Measurements from ENCODE around the gene RSKR. TPM values are rescaled to one million over a fixed set of nuclear protein-coding genes. Genes with fewer than 3 reads are reported as not detected.

Gene RSKR
- total and polyA plus RNA-seq, 9 of the 15 experiments (the other 6 are each of a cell fraction or from before 2014, with no cell fraction given) = 1.4 to 42.3 (median 16.2) TPM

- TF ChIP-seq PHF20 (IDR thresholded peaks at IDR 0.05; ENCODE audit: partially characterized antibody) = no peak
- peak; percentile 53; the same call in 1 of the 2 replicates for TF ChIP-seq SMARCE1 (IDR thresholded peaks at IDR 0.05)
- peak; percentile 11; the same call in 1 of the 2 replicates for TF ChIP-seq NR2C1 (IDR thresholded peaks at IDR 0.05)
- TF ChIP-seq NR2C1 (tag; IDR thresholded peaks at IDR 0.05) = peak; percentile 59; the same call in 1 of the 2 replicates
- peak; percentile 32; the same call in 1 of the 2 replicates for TF ChIP-seq EHMT2 (IDR thresholded peaks at IDR 0.05)
- 0 out of 2 replicates have a peak, but pooled peaks have one; percentile 24 for TF ChIP-seq PATZ1 (CRISPR knock-in tag; IDR thresholded peaks at IDR 0.05; ENCODE audit: borderline replicate concordance)
- 0 out of 2 replicates have a peak, but pooled peaks have one; percentile 14 for TF ChIP-seq TCFL5 (CRISPR knock-in tag; conservative IDR thresholded peaks at IDR 0.05)
- peak; percentile 63; the same call in 1 of the 2 replicates for TF ChIP-seq ZNF644 (tag; IDR thresholded peaks at IDR 0.05; ENCODE audit: low read depth)
- TF ChIP-seq, protein P1, sequence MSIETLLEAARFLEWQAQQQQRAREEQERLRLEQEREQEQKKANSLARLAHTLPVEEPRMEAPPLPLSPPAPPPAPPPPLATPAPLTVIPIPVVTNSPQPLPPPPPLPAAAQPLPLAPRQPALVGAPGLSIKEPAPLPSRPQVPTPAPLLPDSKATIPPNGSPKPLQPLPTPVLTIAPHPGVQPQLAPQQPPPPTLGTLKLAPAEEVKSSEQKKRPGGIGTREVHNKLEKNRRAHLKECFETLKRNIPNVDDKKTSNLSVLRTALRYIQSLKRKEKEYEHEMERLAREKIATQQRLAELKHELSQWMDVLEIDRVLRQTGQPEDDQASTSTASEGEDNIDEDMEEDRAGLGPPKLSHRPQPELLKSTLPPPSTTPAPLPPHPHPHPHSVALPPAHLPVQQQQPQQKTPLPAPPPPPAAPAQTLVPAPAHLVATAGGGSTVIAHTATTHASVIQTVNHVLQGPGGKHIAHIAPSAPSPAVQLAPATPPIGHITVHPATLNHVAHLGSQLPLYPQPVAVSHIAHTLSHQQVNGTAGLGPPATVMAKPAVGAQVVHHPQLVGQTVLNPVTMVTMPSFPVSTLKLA (conservative IDR thresholded peaks at IDR 0.05) = no peak; a peak in 1 of 4 replicates
- peak in 1 of 2 experiments; percentile 91; a peak in 2 of 4 replicates for TF ChIP-seq RCOR1 (IDR thresholded peaks at IDR 0.05; ENCODE audit: borderline replicate concordance in 1 of 2, low read depth in 2 of 2, low read length in 2 of 2)
- TF ChIP-seq ZNF212 (CRISPR knock-in tag; IDR thresholded peaks at IDR 0.05) = peak; percentile 60; the same call in 1 of the 2 replicates
- peak in 1 of 2 experiments; percentile 71; a peak in 2 of 4 replicates for TF ChIP-seq ZNF639 (CRISPR knock-in tag; conservative IDR thresholded peaks at IDR 0.05 in 1 of 2, IDR thresholded peaks at IDR 0.05 in 1 of 2)
- TF ChIP-seq, protein P2, sequence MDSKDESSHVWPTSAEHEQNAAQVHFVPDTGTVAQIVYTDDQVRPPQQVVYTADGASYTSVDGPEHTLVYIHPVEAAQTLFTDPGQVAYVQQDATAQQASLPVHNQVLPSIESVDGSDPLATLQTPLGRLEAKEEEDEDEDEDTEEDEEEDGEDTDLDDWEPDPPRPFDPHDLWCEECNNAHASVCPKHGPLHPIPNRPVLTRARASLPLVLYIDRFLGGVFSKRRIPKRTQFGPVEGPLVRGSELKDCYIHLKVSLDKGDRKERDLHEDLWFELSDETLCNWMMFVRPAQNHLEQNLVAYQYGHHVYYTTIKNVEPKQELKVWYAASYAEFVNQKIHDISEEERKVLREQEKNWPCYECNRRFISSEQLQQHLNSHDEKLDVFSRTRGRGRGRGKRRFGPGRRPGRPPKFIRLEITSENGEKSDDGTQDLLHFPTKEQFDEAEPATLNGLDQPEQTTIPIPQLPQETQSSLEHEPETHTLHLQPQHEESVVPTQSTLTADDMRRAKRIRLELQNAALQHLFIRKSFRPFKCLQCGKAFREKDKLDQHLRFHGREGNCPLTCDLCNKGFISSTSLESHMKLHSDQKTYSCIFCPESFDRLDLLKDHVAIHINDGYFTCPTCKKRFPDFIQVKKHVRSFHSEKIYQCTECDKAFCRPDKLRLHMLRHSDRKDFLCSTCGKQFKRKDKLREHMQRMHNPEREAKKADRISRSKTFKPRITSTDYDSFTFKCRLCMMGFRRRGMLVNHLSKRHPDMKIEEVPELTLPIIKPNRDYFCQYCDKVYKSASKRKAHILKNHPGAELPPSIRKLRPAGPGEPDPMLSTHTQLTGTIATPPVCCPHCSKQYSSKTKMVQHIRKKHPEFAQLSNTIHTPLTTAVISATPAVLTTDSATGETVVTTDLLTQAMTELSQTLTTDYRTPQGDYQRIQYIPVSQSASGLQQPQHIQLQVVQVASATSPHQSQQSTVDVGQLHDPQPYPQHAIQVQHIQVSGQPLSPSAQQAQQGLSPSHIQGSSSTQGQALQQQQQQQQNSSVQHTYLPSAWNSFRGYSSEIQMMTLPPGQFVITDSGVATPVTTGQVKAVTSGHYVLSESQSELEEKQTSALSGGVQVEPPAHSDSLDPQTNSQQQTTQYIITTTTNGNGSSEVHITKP (IDR thresholded peaks at IDR 0.05; ENCODE audit: partially characterized antibody) = peak; percentile 49
- 0 out of 2 replicates have a peak, but pooled peaks have one; percentile 13 for TF ChIP-seq MECOM (CRISPR knock-in tag; IDR thresholded peaks at IDR 0.05)
- peak; percentile 72; the same call in 1 of the 2 replicates for TF ChIP-seq SMAD3 (CRISPR knock-in tag; conservative IDR thresholded peaks at IDR 0.05)
- peak; percentile 26; the same call in 1 of the 2 replicates for TF ChIP-seq ZBTB34 (CRISPR knock-in tag; IDR thresholded peaks at IDR 0.05)
Measured at GRCh38 chr17:28646039-28646754, 32.2 kb upstream of the RSKR start (continued).

Data from K562 (cell line).